ENCODE results near the gene RHBDD1.

- TF ChIP-seq CTCF (conservative IDR thresholded peaks at IDR 0.05 in 1 of 2, IDR thresholded peaks at IDR 0.05 in 1 of 2; ENCODE audit: extremely low read depth in 1 of 2, insufficient read depth in 1 of 2, low read depth in 1 of 2, low read length in 2 of 2) (no peak), EZH2 (IDR thresholded peaks at IDR 0.05; ENCODE audit: borderline replicate concordance, low read length) (no peak)
Observed at GRCh38 chr2:226860087-226860486, 24.2 kb downstream of the RHBDD1 start.
